SK-N-SH (cell line): Measurements from ENCODE around the gene ASAH2B. TPM values are rescaled to one million over a fixed set of nuclear protein-coding genes. Genes with fewer than 3 reads are reported as not detected.
"Not testable (repeated sequence)": the region's sequence is repeated elsewhere in the genome, so short reads cannot be mapped to it uniquely, and the experiment has no call there.

ENCODE experiments used
- CTCF ChIA-PET: fragments of 300-600, 350-600 bp; formaldehyde crosslinking; extraction: SDS; loops from one replicate; lab custom pipeline; 2021; lab: Yijun Ruan, JAX
- POLR2A ChIA-PET: fragments of 350-600 bp; sonication (Branson Sonifier 250); formaldehyde crosslinking; extraction: SDS; loops from one replicate; lab custom pipeline; 2020; ENCODE audit warnings: antibody characterized with exemption, inconsistent platforms; lab: Yijun Ruan, JAX
- DNase-seq: peaks from one replicate; pipeline ENCODE4 v3.0.0; 2012
- H2AFZ ChIP-seq: fragments of 200-600 bp; sonication (generic); 2 replicates; pipeline ENCODE4 v1.8.1; 2016; ENCODE audit warnings: antibody characterized with exemption, mild to moderate bottlenecking, low read depth
- H3F3A ChIP-seq: fragments of 200-600 bp; sonication (generic); replicated peaks from 2 replicates; pipeline ENCODE3; 2016; ENCODE audit warnings: antibody characterized with exemption, mild to moderate bottlenecking; ENCODE audit not compliant: insufficient read depth
- H3K27ac ChIP-seq, 2 experiments: fragments of 200-500 bp in 1 of 2; fragments of 200-600 bp in 1 of 2; sonication (Bioruptor generic) in 1 of 2; sonication (generic), shearing (Covaris generic) in 1 of 2; 2 replicates each; pipeline versions ENCODE4 v1.5.1 to v1.6.1; 2014 to 2016; ENCODE audit warnings: low read depth in 2 of 2, inconsistent platforms in 1 of 2, low read length in 1 of 2, mild to moderate bottlenecking in 1 of 2, mixed read lengths in 1 of 2
- H3K27me3 ChIP-seq: fragments of 200-600 bp; sonication (generic), shearing (Covaris generic); 2 replicates; pipeline ENCODE4 v1.6.1; 2016; ENCODE audit warnings: mixed run types; ENCODE audit not compliant: insufficient read depth
- H3K36me3 ChIP-seq, 2 experiments: fragments of 200-500 bp in 1 of 2; fragments of 200-600 bp in 1 of 2; sonication (Bioruptor generic) in 1 of 2; sonication (generic) in 1 of 2; replicated peaks in 1 of 2; 2 replicates each; pipeline versions ENCODE3 to v1.5.1; 2014 to 2016; ENCODE audit warnings: low read length in 1 of 2, mild to moderate bottlenecking in 1 of 2; ENCODE audit not compliant: insufficient read depth in 2 of 2, control insufficient read depth in 1 of 2
- H3K4me1 ChIP-seq, 2 experiments: fragments of 200-500 bp in 1 of 2; fragments of 200-600 bp in 1 of 2; sonication (Bioruptor generic) in 1 of 2; sonication (generic), shearing (Covaris generic) in 1 of 2; 2 replicates each; pipeline versions ENCODE4 v1.5.1 to v1.6.1; 2014 to 2016; ENCODE audit warnings: low read depth in 1 of 2, low read length in 1 of 2, mixed run types in 1 of 2; ENCODE audit not compliant: insufficient read depth in 2 of 2, control insufficient read depth in 1 of 2
- H3K4me2 ChIP-seq: fragments of 200-600 bp; sonication (generic), shearing (Covaris generic); 2 replicates; pipeline ENCODE4 v1.6.1; 2017; ENCODE audit warnings: mixed run types
- H3K4me3 ChIP-seq, 2 experiments: fragments of 200-500 bp in 1 of 2; fragments of 200-600 bp in 1 of 2; sonication (Bioruptor generic) in 1 of 2; sonication (generic), shearing (Covaris generic) in 1 of 2; 2 replicates each; pipeline versions ENCODE4 v1.5.1 to v1.8.1; 2014 to 2016; ENCODE audit warnings: low read depth in 2 of 2, inconsistent platforms in 1 of 2, low read length in 1 of 2, mild to moderate bottlenecking in 1 of 2, mixed read lengths in 1 of 2, moderate library complexity in 1 of 2
- H3K79me2 ChIP-seq: fragments of 200-600 bp; sonication (generic); 2 replicates; pipeline ENCODE4 v1.8.1; 2017; ENCODE audit warnings: mild to moderate bottlenecking; ENCODE audit not compliant: insufficient read depth
- H3K9ac ChIP-seq: fragments of 200-600 bp; sonication (generic); 2 replicates; pipeline ENCODE4 v1.6.1; 2017; ENCODE audit warnings: mixed run types
- H3K9me2 ChIP-seq: fragments of 200-600 bp; sonication (generic); 2 replicates; pipeline ENCODE4 v1.6.1; 2017; ENCODE audit warnings: mixed run types
- H3K9me3 ChIP-seq: fragments of 200-600 bp; sonication (generic); 2 replicates; pipeline ENCODE4 v1.6.1; 2017; ENCODE audit warnings: mixed run types, mild to moderate bottlenecking, moderate library complexity
- H4K20me1 ChIP-seq: fragments of 200-600 bp; sonication (generic); 2 replicates; pipeline ENCODE4 v1.6.1; 2017; ENCODE audit warnings: mild to moderate bottlenecking, mixed run types; ENCODE audit not compliant: insufficient read depth
- JUND ChIP-seq: IDR thresholded peaks from 2 replicates; pipeline ENCODE4 v1.4.0; 2012
- PBX3 ChIP-seq: IDR thresholded peaks from 2 replicates; pipeline ENCODE4; 2012
- WGBS: methylation state at CpG from one replicate; pipeline ENCODE4 v1.1.6; 2017; ENCODE audit warnings: low lambda C conversion rate; 5-methylcytosine and 5-hydroxymethylcytosine counted together
- polyA plus RNA-seq, 3 experiments: library from polyadenylated mRNA; depleted of rRNA; stranded (reverse); fragments of >200 nt; gene quantifications; 2 replicates each; pipeline ENCODE4 v1.2.3, GENCODE V29; 2012
- TF ChIP-seq, protein P1 (sequence below): fragments of 200-600 bp; sonication (generic); IDR thresholded peaks from 2 replicates; pipeline ENCODE4 v1.6.1; 2017; ENCODE audit warnings: antibody characterized with exemption, mild to moderate bottlenecking, moderate library complexity

ASAH2B gene
- polyA plus RNA-seq, 1 of the 3 experiments (the other 2 are of a cell fraction): 5.5 TPM

DNA sequence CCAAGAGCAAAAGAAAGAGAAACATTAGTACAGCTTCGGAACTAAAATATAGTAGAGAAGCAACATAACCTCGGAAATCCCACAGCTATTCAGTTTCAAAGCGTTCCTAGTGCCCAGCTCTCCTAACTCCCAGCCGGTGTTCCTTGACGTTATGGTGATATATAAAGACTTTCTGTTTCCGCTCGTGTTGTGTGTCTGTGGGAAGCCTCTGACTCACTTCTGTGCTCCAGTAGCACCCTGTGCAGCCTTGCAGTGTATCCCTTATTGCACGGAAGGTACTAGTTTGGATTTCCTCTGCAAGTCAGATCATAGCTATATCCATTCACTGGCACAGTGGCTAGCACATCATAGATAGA, 535 bp downstream of the ASAH2B start:
- H3K4me2 ChIP-seq: peak overlapping the region; percentile 89
- H3K4me3 ChIP-seq: peak overlapping the region; percentile 67 to 77
- WGBS: 1% methylated on average over 8 of the region's 8 CpGs
- H3K27ac ChIP-seq: peak overlapping the region; percentile 77 to 93
- H3K79me2 ChIP-seq: peaks cover 10% of the 10 kb centered on the region
- peaks cover 3 to 5% of the 10 kb centered on the region in 2 experiments; a peak in 1 of 4 replicates for H3K4me1 ChIP-seq
- no peaks in the 10 kb centered on the region for H3K9me2 ChIP-seq
- no peaks in the 10 kb centered on the region for H3K9me3 ChIP-seq
- ChIA-PET CTCF (no interaction called here), POLR2A (no interaction called here)
- H2AFZ ChIP-seq: peak overlapping the region; percentile 89; the same call in 1 of the 2 replicates
- H3K27me3 ChIP-seq: no peaks in the 10 kb centered on the region
- H3K36me3 ChIP-seq: no peaks in the 10 kb centered on the region
- TF ChIP-seq PBX3 (no peak), JUND (0 out of 2 replicates have a peak, but pooled peaks have one; percentile 5)
- TF ChIP-seq, protein P1, sequence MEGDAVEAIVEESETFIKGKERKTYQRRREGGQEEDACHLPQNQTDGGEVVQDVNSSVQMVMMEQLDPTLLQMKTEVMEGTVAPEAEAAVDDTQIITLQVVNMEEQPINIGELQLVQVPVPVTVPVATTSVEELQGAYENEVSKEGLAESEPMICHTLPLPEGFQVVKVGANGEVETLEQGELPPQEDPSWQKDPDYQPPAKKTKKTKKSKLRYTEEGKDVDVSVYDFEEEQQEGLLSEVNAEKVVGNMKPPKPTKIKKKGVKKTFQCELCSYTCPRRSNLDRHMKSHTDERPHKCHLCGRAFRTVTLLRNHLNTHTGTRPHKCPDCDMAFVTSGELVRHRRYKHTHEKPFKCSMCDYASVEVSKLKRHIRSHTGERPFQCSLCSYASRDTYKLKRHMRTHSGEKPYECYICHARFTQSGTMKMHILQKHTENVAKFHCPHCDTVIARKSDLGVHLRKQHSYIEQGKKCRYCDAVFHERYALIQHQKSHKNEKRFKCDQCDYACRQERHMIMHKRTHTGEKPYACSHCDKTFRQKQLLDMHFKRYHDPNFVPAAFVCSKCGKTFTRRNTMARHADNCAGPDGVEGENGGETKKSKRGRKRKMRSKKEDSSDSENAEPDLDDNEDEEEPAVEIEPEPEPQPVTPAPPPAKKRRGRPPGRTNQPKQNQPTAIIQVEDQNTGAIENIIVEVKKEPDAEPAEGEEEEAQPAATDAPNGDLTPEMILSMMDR: no peak
- no peak for DNase-seq
- H3K9ac ChIP-seq: peak overlapping the region; percentile 76
- peaks cover 7% of the 10 kb centered on the region for H3F3A ChIP-seq
- no peaks in the 10 kb centered on the region for H4K20me1 ChIP-seq

DNA sequence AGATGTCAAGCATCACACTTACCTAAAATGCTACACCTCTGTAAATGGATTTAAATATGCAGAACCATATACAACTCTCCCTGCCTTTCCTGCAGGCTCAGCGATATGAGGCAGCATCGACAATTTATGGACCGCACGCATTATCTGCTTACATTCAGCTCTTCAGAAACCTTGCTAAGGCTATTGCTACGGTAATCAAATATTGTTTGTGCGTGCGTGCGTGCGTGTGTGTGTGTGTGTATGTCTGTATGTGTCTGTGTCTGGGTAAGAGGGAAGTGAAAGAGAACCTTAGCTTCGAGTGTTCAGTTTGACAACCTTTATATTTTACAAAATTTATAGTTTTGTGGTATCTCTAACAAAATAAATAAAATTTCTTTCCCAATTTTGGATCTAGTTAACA, 3.1 kb downstream of the ASAH2B start:
- CTCF ChIA-PET, H2AFZ ChIP-seq, H3K27me3 ChIP-seq, DNase-seq, H3K27ac ChIP-seq, H3K9me2 ChIP-seq, H3K79me2 ChIP-seq, H3F3A ChIP-seq, H3K9ac ChIP-seq, H3K4me3 ChIP-seq, H3K4me2 ChIP-seq, H3K4me1 ChIP-seq, POLR2A ChIA-PET, H4K20me1 ChIP-seq, H3K36me3 ChIP-seq, H3K9me3 ChIP-seq: not testable (repeated sequence)
- 87% methylated on average over 10 of the region's 10 CpGs for WGBS

GRCh38 chr10:50766774-50767513, 27.2 kb downstream of the ASAH2B start:
- H3F3A ChIP-seq, H3K79me2 ChIP-seq, H2AFZ ChIP-seq, H3K4me1 ChIP-seq, H4K20me1 ChIP-seq, H3K9me2 ChIP-seq, H3K9ac ChIP-seq, H3K4me3 ChIP-seq, H3K27me3 ChIP-seq, H3K27ac ChIP-seq, POLR2A ChIA-PET, H3K36me3 ChIP-seq, H3K4me2 ChIP-seq, CTCF ChIA-PET, H3K9me3 ChIP-seq, DNase-seq: not testable (repeated sequence)
- 85% methylated on average over 4 of the region's 5 CpGs for WGBS

GRCh38 chr10:50772042-50772441, 32.3 kb downstream of the ASAH2B start:
- H3K9ac ChIP-seq, H3K4me1 ChIP-seq, H3K27me3 ChIP-seq, H3K27ac ChIP-seq, DNase-seq, H4K20me1 ChIP-seq, H3K4me3 ChIP-seq, H3K4me2 ChIP-seq, H2AFZ ChIP-seq, H3K36me3 ChIP-seq, H3K79me2 ChIP-seq, POLR2A ChIA-PET, H3K9me3 ChIP-seq, H3F3A ChIP-seq, CTCF ChIA-PET, H3K9me2 ChIP-seq: not testable (repeated sequence)
- WGBS: 57% methylated on average over 2 of the region's 3 CpGs
